Neural progenitor cell (in vitro differentiated cells): Measurements from ENCODE around the gene MOG. TPM values are rescaled to one million over a fixed set of nuclear protein-coding genes. Genes with fewer than 3 reads are reported as not detected.

Source experiments
- DNase-seq: peaks from one replicate; pipeline ENCODE4 v3.0.0-alpha.2; 2016; ENCODE audit warnings: low spot score
- H2AFZ ChIP-seq: fragments of 200-600 bp; sonication (generic); replicated peaks from 2 replicates; pipeline ENCODE4 v1.6.1; 2016; ENCODE audit warnings: antibody characterized with exemption
- H3F3A ChIP-seq: fragments of 200-600 bp; sonication (generic); 2 replicates; pipeline ENCODE4 v1.6.1; 2016; ENCODE audit warnings: antibody characterized with exemption, low read depth
- H3K27ac ChIP-seq: fragments of 200-600 bp; sonication (generic); 2 replicates; pipeline ENCODE4 v1.5.1; 2016; ENCODE audit warnings: mild to moderate bottlenecking
- H3K27me3 ChIP-seq: fragments of 200-600 bp; sonication (generic); 2 replicates; pipeline ENCODE4 v1.6.1; 2016; ENCODE audit warnings: mild to moderate bottlenecking, moderate library complexity
- H3K36me3 ChIP-seq: fragments of 200-600 bp; sonication (generic); 2 replicates; pipeline ENCODE4 v1.5.1; 2016
- H3K4me1 ChIP-seq: fragments of 200-600 bp; sonication (generic); 2 replicates; pipeline ENCODE4 v1.6.1; 2016; ENCODE audit warnings: mixed run types
- H3K4me2 ChIP-seq: fragments of 200-600 bp; sonication (generic); 2 replicates; pipeline ENCODE4 v1.6.1; 2016
- H3K4me3 ChIP-seq: fragments of 200-600 bp; sonication (generic); 2 replicates; pipeline ENCODE4 v1.5.1; 2016
- H3K79me2 ChIP-seq: fragments of 200-600 bp; sonication (generic); 2 replicates; pipeline ENCODE4 v1.6.1; 2016; ENCODE audit warnings: low read depth
- H3K9ac ChIP-seq: fragments of 200-600 bp; sonication (generic); 2 replicates; pipeline ENCODE4 v1.6.1; 2016
- H3K9me3 ChIP-seq: fragments of 200-600 bp; sonication (generic); 2 replicates; pipeline ENCODE4 v1.5.1; 2016; ENCODE audit warnings: low read depth
- H4K20me1 ChIP-seq: fragments of 200-600 bp; sonication (generic); 2 replicates; pipeline ENCODE4 v1.6.1; 2016; ENCODE audit warnings: low read depth
- H3K27ac Mint-ChIP-seq: 3 replicates; pipeline ENCODE4 v1.8.0; 2021; ENCODE audit warnings: mixed read lengths
- H3K27me3 Mint-ChIP-seq: 2 replicates; pipeline ENCODE4 v1.8.0; 2022; ENCODE audit warnings: low read depth, mild to moderate bottlenecking, inconsistent platforms, moderate library complexity, mixed read lengths; ENCODE audit not compliant: insufficient read depth
- H3K36me3 Mint-ChIP-seq: 3 replicates; pipeline ENCODE4 v1.8.0; 2021; ENCODE audit warnings: mixed read lengths
- H3K4me1 Mint-ChIP-seq: 3 replicates; pipeline ENCODE4 v1.8.0; 2021; ENCODE audit warnings: mixed read lengths
- H3K4me3 Mint-ChIP-seq: 3 replicates; pipeline ENCODE4 v1.8.0; 2021; ENCODE audit warnings: mild to moderate bottlenecking, moderate library complexity, mixed read lengths
- H3K9me3 Mint-ChIP-seq: 3 replicates; pipeline ENCODE4 v1.8.0; 2020; ENCODE audit warnings: mixed read lengths
- CTCF ChIP-seq: fragments of 200-600 bp; sonication (generic); IDR thresholded peaks from 2 replicates; pipeline ENCODE4 v1.5.1; 2017; ENCODE audit warnings: antibody characterized with exemption, mild to moderate bottlenecking
- EZH2 ChIP-seq: fragments of 200-600 bp; sonication (generic); IDR thresholded peaks from 2 replicates; pipeline ENCODE4 v1.6.1; 2017; ENCODE audit warnings: antibody characterized with exemption, mild to moderate bottlenecking, moderate library complexity
- EZH2phosphoT487 ChIP-seq: fragments of 200-600 bp; sonication (generic); IDR thresholded peaks from 2 replicates; pipeline ENCODE4 v1.6.1; 2017; ENCODE audit warnings: antibody characterized with exemption
- total RNA-seq: library from RNA; depleted of rRNA; stranded (reverse); fragments of >200 nt; gene quantifications from 2 replicates; pipeline ENCODE4 v1.2.3, GENCODE V29; 2015; ENCODE audit warnings: low replicate concordance

The MOG gene
- total RNA-seq, 1 donor from 2014 or later: not detected

- peaks cover 84% of the 10 kb centered on the region for H3F3A ChIP-seq
- peak; percentile 58 for DNase-seq
- peaks cover 34% of the 10 kb centered on the region for H3K27me3 ChIP-seq
- no peaks in the 10 kb centered on the region for H3K9me3 ChIP-seq
- H3K4me3 Mint-ChIP-seq: peak overlapping the region; percentile 88
- H2AFZ ChIP-seq: no peak overlapping the region
- H3K4me2 ChIP-seq: peak overlapping the region; percentile 97
- no peaks in the 10 kb centered on the region for H3K9me3 Mint-ChIP-seq
- H3K36me3 ChIP-seq: no peaks in the 10 kb centered on the region
- H3K4me1 Mint-ChIP-seq: peaks cover 81% of the 10 kb centered on the region
- H3K27me3 Mint-ChIP-seq: peaks cover 11% of the 10 kb centered on the region
- H3K27ac ChIP-seq: no peak overlapping the region
- H3K4me1 ChIP-seq: peaks cover 74% of the 10 kb centered on the region
- H3K9ac ChIP-seq: peak overlapping the region; percentile 41
- H4K20me1 ChIP-seq: peaks cover 86% of the 10 kb centered on the region
- peak overlapping the region; percentile 55 for H3K27ac Mint-ChIP-seq
- H3K4me3 ChIP-seq: peak overlapping the region; percentile 96
- H3K36me3 Mint-ChIP-seq: peaks cover 18% of the 10 kb centered on the region
- TF ChIP-seq EZH2phosphoT487 (no peak), CTCF (no peak), EZH2 (no peak)
- H3K79me2 ChIP-seq: peaks cover 35% of the 10 kb centered on the region
Measured at GRCh38 chr6:29626948-29627754, 29.7 kb upstream of the MOG start.

GRCh38 chr6:29627755-29628418 lies 29.0 kb upstream of the MOG start:
- Histone ChIP-seq H2AFZ (peak overlapping the region; percentile 15), H3K36me3 (no peaks in the 10 kb centered on the region), H3K4me3 (peak overlapping the region; percentile 96), H3K9me3 (no peaks in the 10 kb centered on the region), H3K79me2 (peaks cover 36% of the 10 kb centered on the region), H3K27ac (no peak overlapping the region), H3K4me1 (peaks cover 66% of the 10 kb centered on the region), H4K20me1 (peaks cover 78% of the 10 kb centered on the region), H3K27me3 (peaks cover 34% of the 10 kb centered on the region), H3K9ac (peak overlapping the region; percentile 41), H3K4me2 (peak overlapping the region; percentile 97), H3F3A (peaks cover 82% of the 10 kb centered on the region)
- H3K27ac Mint-ChIP-seq: peak overlapping the region; percentile 80
- H3K36me3 Mint-ChIP-seq: peaks cover 11% of the 10 kb centered on the region
- TF ChIP-seq EZH2: no peak
- H3K9me3 Mint-ChIP-seq: no peaks in the 10 kb centered on the region
- peak; percentile 91 for DNase-seq
- H3K27me3 Mint-ChIP-seq: peaks cover 11% of the 10 kb centered on the region
- H3K4me3 Mint-ChIP-seq: peak overlapping the region; percentile 92
- peaks cover 74% of the 10 kb centered on the region for H3K4me1 Mint-ChIP-seq

GRCh38 chr6:29628419-29629281 lies 28.2 kb upstream of the MOG start:
- TF ChIP-seq EZH2phosphoT487 (no peak), EZH2 (no peak), CTCF (peak; percentile 68)
- H3K36me3 Mint-ChIP-seq: peaks cover 5% of the 10 kb centered on the region
- Histone ChIP-seq H2AFZ (peak overlapping the region; percentile 15), H4K20me1 (peaks cover 71% of the 10 kb centered on the region), H3K4me3 (peak overlapping the region; percentile 96), H3K4me2 (peak overlapping the region; percentile 97), H3K27me3 (peaks cover 34% of the 10 kb centered on the region), H3K79me2 (peaks cover 36% of the 10 kb centered on the region), H3K27ac (no peak overlapping the region), H3K9me3 (no peaks in the 10 kb centered on the region), H3K9ac (no peak overlapping the region), H3K36me3 (no peaks in the 10 kb centered on the region), H3K4me1 (peaks cover 59% of the 10 kb centered on the region), H3F3A (peaks cover 82% of the 10 kb centered on the region)
- peak overlapping the region; percentile 92 for H3K4me3 Mint-ChIP-seq
- no peaks in the 10 kb centered on the region for H3K9me3 Mint-ChIP-seq
- peak; percentile 93 for DNase-seq
- H3K27ac Mint-ChIP-seq: peak overlapping the region; percentile 80
- peaks cover 8% of the 10 kb centered on the region for H3K27me3 Mint-ChIP-seq
- H3K4me1 Mint-ChIP-seq: peaks cover 70% of the 10 kb centered on the region
